NCI-H82 treated with DMSO at 0.1 percent for 48 hours (cell line): ENCODE data around the gene AFF3.

ENCODE experiments used
- DNase-seq: peaks from one replicate; lab custom pipeline; 2025; ENCODE audit not compliant: unreplicated experiment; lab: John Stamatoyannopoulos, UW

AFF3 gene

GRCh38 chr2:99621774-99622173, 520.6 kb downstream of the AFF3 start:
- DNase-seq = no peak

GRCh38 chr2:99621106-99621505, 521.3 kb downstream of the AFF3 start:
- no peak for DNase-seq

- DNase-seq = no peak
These were observed 523.2 kb downstream of the AFF3 start for GRCh38 chr2:99619151-99619550.

DNA sequence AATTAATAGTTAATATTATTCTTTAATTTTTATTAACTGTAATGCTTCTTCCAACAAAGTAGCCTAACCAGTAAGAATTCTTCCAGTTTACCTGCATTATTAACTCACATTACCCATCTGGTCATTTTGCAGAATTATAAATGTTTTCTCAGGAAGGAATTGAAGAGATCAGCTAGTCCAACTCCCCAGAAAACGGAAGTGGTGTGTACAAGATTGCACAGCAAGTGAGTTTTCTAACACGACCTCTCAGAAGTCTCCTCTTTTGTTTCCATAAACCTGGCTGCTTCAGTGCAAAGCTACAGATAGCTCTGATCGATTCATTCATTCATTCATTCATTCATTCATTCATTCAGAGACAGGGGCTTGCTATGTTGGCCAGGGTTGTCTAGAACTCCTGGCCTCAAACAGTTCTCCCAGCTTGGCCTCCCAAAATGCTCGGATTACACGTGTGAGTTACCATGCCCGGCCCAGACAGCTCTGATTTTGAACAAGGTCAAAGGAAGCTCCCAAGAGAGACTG, 523.8 kb downstream of the AFF3 start:
- no peak for DNase-seq

DNA sequence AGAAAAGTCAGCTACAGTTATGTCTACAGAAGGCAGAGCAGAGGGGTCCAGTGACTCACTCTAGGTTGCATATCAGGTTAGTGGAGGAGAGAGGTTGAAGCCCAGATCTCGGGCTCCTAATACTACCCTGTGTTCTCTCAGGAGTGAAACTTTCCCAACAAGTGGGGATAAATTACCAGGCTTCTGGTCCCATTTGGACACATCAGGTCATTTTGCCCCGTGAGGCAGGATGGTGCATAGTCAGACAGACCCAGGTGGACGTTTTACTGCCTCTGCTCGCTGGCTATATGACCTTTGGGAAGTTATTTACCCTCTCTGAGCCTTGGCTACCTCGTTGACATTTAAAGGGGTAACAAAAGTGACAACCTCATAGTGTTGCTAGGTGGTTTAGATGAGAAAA, 524.6 kb downstream of the AFF3 start:
- no peak for DNase-seq

GRCh38 chr2:99615247-99615771, 527.1 kb downstream of the AFF3 start:
- no peak for DNase-seq

DNA sequence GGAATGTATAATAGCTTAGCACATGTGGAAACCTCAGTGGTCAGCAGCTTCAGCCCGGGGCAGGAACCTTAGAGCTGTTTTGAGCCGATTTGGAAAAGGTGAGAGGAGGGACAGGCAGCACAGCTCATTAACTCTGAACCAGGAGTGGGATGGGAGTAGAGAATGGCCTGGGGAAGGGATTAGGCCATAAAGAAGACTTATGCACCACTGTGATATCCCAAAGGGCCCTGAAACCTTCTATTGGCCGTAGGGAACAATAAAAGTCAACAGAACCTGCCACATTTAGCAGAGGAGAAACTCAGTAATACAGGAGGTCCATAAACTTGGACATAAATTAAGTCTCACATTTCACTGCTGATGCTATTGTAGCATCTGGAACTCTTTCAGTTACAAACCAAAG, 528.4 kb downstream of the AFF3 start:
- DNase-seq = no peak

DNA sequence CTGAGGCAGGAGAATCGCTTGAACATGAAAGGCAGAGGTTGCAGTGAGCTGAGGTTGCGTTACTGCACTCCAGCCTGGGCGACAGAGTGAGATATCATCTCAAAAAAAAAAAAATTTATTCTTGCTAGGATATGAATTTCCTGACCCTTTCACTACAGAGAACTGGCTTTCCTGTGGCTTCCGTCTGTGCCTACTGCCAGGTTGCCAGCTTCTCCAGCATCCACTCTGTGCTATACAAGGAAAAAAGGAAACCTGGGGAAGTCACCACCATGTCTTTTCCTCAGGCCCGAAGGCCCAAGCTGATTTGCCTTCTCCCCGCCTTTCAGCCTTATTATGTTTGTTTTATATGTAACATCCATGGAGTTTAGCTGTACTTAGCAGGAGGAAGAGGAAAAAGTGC, 530.6 kb downstream of the AFF3 start:
- no peak for DNase-seq

GRCh38 chr2:99611034-99611433, 531.4 kb downstream of the AFF3 start:
- no peak for DNase-seq

- no peak for DNase-seq
These were observed 532.5 kb downstream of the AFF3 start for GRCh38 chr2:99609851-99610381.

DNA sequence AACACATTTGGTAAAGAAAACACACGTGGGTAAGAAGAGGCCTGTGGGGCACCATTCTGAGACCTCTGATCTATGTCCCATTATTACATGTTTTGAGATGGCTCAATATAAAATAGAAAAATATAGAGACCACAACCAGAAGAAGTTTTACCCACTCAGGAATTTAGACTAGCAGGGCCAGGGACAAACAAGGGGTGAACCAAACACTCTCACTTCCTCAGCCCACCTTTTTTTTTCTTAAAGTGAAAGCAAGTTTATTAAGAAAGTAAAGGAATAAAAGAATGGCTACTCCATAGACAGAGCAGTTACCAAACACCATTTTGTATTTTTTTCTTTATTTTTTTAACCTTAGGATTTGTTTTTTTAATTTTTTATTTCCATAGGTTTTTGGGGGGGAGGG, 533.5 kb downstream of the AFF3 start:
- no peak for DNase-seq

GRCh38 chr2:99607861-99608491, 534.4 kb downstream of the AFF3 start:
- no peak for DNase-seq

GRCh38 chr2:99607454-99607853, 534.9 kb downstream of the AFF3 start:
- DNase-seq = no peak

DNA sequence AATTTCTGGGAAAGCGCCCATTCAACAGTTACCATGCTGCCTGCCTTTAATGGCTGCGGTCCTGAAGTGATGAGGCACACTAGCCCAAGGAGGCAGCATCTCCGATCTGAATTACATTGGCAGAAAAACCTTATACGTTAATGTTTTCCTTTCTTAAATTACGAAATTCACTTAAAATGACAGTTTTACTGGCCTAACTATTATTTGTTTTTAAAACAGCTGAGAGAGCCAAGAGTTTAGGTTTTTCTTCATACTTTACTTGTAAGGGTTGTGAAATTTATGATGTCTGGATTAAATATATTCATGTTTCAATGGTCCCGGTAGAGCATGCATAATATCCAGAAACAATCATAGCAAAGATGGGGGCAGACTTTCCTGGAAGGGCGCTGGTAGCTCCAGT, 537.4 kb downstream of the AFF3 start:
- no peak for DNase-seq

GRCh38 chr2:99602476-99602875, 539.9 kb downstream of the AFF3 start:
- no peak for DNase-seq

DNA sequence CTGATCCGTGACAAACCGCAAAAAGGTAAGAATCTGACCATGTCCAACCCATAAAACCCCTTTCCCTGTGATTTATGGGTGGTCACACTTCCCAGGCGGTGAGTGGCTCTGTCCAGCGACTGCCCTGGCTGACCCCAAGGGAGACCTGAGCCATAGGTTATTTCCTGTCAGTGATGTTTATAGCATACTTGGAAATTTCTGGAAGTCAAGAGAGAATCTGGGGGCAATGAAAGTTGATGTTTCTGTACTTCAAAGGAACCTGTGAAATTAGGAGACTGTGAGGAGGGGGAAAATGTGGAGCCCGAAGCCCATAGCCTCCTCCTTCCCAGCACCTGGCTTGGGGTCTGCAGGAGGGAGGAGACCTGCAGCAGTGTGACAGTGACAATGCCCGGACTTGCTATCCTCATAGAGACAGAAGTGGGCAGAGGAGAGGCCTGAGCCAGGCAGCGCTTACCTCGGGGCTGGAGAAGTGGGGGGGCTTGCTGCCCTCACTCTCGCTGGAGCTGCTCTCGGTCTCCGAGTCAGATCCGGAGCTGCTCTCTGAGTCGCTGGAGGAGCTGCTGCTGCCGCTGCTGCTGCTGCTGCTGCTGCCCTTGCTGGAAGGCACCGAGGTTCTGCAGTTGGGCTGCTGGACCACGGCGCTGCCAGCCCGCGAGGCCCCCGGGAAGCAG, 541.3 kb downstream of the AFF3 start:
- DNase-seq = no peak

- no peak for DNase-seq
These were observed 543.9 kb downstream of the AFF3 start for GRCh38 chr2:99598441-99598840.

DNA sequence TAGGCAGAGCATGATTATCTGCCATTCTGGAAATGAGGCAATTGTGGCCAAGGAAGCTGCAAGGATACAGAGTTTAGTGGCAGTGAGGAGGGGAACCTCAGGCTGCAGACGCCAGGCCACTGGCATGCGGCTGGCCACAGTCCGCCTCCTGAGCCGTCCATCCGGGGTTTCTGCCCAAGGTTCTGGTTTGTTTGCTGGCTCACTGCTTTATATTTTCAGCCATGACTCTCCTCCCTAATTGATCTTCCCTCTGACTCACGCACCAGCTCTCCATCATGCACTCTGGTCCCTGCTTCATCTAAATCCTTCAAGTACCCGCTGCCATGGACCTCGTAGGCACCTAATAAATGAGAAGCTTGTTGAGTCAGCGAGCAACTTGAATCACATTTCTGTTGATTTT, 544.8 kb downstream of the AFF3 start:
- DNase-seq = no peak

DNA sequence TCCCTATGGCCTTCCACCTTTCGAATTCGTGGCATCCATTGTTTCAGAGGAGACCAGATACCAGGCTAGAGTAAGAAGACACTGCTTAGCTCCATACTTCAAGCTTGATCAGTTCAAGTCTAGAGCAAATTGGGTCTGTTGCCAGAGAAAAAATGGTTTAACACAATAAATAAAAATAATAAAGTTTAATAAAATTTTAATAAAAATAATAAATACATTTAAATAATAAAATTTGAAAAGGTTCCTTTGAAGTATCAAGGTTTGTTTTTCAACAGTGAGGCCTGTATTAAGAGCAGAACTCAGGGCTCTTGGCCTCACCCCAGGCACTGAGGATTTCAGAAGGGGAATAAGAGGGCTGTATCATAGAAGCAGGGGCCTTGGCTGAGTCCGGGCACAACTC, 547.0 kb downstream of the AFF3 start:
- no peak for DNase-seq

- no peak for DNase-seq
These were observed 548.5 kb downstream of the AFF3 start for GRCh38 chr2:99593692-99594427.

GRCh38 chr2:99576775-99577174, 565.6 kb downstream of the AFF3 start:
- no peak for DNase-seq
